HCT116 (cell line): Measurements from ENCODE around the gene CACNA1C. TPM values are rescaled to one million over a fixed set of nuclear protein-coding genes. Genes with fewer than 3 reads are reported as not detected.

Experiments used
- ATAC-seq: fragments of 200-7000 bp; cut with Tn5 transposase; 2 replicates; pipeline ENCODE4 v1.9.1; 2020; ENCODE audit warnings: mild to moderate bottlenecking, moderate library complexity
- BruUV-seq: library from RNA; stranded (reverse); fragments of 400-500 nt; replicated peaks from 2 replicates; lab custom pipeline; 2021; lab: Mats Ljungman, UMichigan
- CTCF ChIA-PET: fragments of 300-600 bp; sonication (Branson Sonifier 250); formaldehyde crosslinking; loops from one replicate; lab custom pipeline; 2021; ENCODE audit warnings: antibody characterized with exemption; lab: Charles Lee
- POLR2A ChIA-PET: fragments of 300-600, 350-600 bp; sonication (Branson Sonifier 250); formaldehyde crosslinking; loops from one replicate; lab custom pipeline; 2021; ENCODE audit warnings: antibody characterized with exemption; lab: Charles Lee
- RAD21 ChIA-PET, 2 experiments: fragments of 300-600 bp; sonication (Branson Sonifier 250); formaldehyde crosslinking; loops; one replicate each; lab custom pipeline; 2023; ENCODE audit warnings: low total read pairs in 2 of 2; ENCODE audit not compliant: uncharacterized antibody in 2 of 2, unreplicated experiment in 2 of 2, low non-redundant PET in 1 of 2; lab: Charles Lee
- DNase-seq: peaks from one replicate; pipeline ENCODE4 v3.0.0-alpha.2; 2010; ENCODE audit warnings: low read depth, low spot score
- H2AFZ ChIP-seq: fragments of 200-600 bp; shearing (Covaris generic), sonication (generic); 2 replicates; pipeline ENCODE4 v1.6.1; 2017; ENCODE audit warnings: low read depth, mixed run types, mixed read lengths, antibody characterized with exemption, low read length; ENCODE audit not compliant: poor library complexity, severe bottlenecking
- H3K27ac ChIP-seq: 2 replicates; pipeline ENCODE4 v1.5.1; 2012; ENCODE audit warnings: low read depth, low read length
- H3K27me3 ChIP-seq: fragments of 200-600 bp; sonication (generic); 2 replicates; pipeline ENCODE4 v1.6.1; 2016; ENCODE audit warnings: mixed run types, low read length, mixed read lengths; ENCODE audit not compliant: insufficient read depth
- H3K36me3 ChIP-seq, 2 experiments: fragments of 200-500 bp in 1 of 2; fragments of 200-600 bp in 1 of 2; sonication (Bioruptor generic) in 1 of 2; sonication (generic) in 1 of 2; 2 replicates each; pipeline versions ENCODE4 v1.5.1 to v1.6.1; 2014 to 2016; ENCODE audit warnings: low read length in 2 of 2, inconsistent platforms in 1 of 2, mixed read lengths in 1 of 2, mixed run types in 1 of 2; ENCODE audit not compliant: insufficient read depth in 2 of 2, control insufficient read depth in 1 of 2
- H3K4me1 ChIP-seq, 2 experiments: fragments of 200-600 bp in 1 of 2; sonication (generic) in 1 of 2; 2 replicates each; pipeline versions ENCODE4 v1.5.1 to v1.6.1; 2012 to 2017; ENCODE audit warnings: low read length in 2 of 2, inconsistent platforms in 1 of 2, mild to moderate bottlenecking in 1 of 2, mixed read lengths in 1 of 2, mixed run types in 1 of 2, moderate library complexity in 1 of 2; ENCODE audit not compliant: insufficient read depth in 2 of 2, control insufficient read depth in 1 of 2
- H3K4me2 ChIP-seq: fragments of 200-600 bp; sonication (generic); 2 replicates; pipeline ENCODE4 v1.6.1; 2017; ENCODE audit warnings: mixed run types, low read length, mixed read lengths
- H3K4me3 ChIP-seq, 2 experiments: fragments of 200-600 bp in 1 of 2; sonication (generic) in 1 of 2; replicated peaks in 1 of 2; 2 replicates each; pipeline ENCODE4 v1.5.1; 2011 to 2016; ENCODE audit warnings: low read length in 2 of 2, control low read depth in 1 of 2, low read depth in 1 of 2, mild to moderate bottlenecking in 1 of 2, mixed read lengths in 1 of 2, mixed run types in 1 of 2
- H3K79me2 ChIP-seq: fragments of 200-600 bp; sonication (generic); 2 replicates; pipeline ENCODE4 v1.6.1; 2017; ENCODE audit warnings: mild to moderate bottlenecking, mixed run types, low read length, moderate library complexity, mixed read lengths; ENCODE audit not compliant: insufficient read depth
- H3K9ac ChIP-seq: fragments of 200-600 bp; sonication (generic); 2 replicates; pipeline ENCODE4 v1.6.1; 2016; ENCODE audit warnings: low read length, mixed read lengths
- H3K9me2 ChIP-seq: fragments of 200-600 bp; sonication (generic), shearing (Covaris generic); 2 replicates; pipeline ENCODE4 v1.6.1; 2017; ENCODE audit warnings: mixed run types, mild to moderate bottlenecking, moderate library complexity; ENCODE audit not compliant: insufficient read depth
- H3K9me3 ChIP-seq, 2 experiments: fragments of 200-500 bp in 1 of 2; fragments of 200-600 bp in 1 of 2; sonication (Bioruptor generic) in 1 of 2; sonication (generic) in 1 of 2; 2 replicates each; pipeline ENCODE4 v1.6.1; 2014 to 2017; ENCODE audit warnings: low read length in 2 of 2, mixed read lengths in 2 of 2, inconsistent platforms in 1 of 2, low read depth in 1 of 2, mild to moderate bottlenecking in 1 of 2, mixed run types in 1 of 2, moderate library complexity in 1 of 2; ENCODE audit not compliant: control insufficient read depth in 1 of 2, insufficient read depth in 1 of 2
- H4K20me1 ChIP-seq: fragments of 200-600 bp; sonication (generic), shearing (Covaris generic); 2 replicates; pipeline ENCODE4 v1.6.1; 2017; ENCODE audit warnings: mixed run types, mild to moderate bottlenecking, moderate library complexity; ENCODE audit not compliant: insufficient read depth
- CBX3 ChIP-seq: IDR thresholded peaks from 2 replicates; pipeline ENCODE4 v1.6.1; 2012; ENCODE audit warnings: low read depth
- CEBPB ChIP-seq: IDR thresholded peaks from 2 replicates; pipeline ENCODE4 v1.6.1; 2012; ENCODE audit warnings: low read depth
- CTCF ChIP-seq, 3 experiments: fragments of 200-600 bp in 1 of 3; sonication (generic) in 1 of 3; IDR thresholded peaks in 2 of 3; conservative IDR thresholded peaks in 1 of 3; 2 replicates each; pipeline ENCODE4 v1.5.1; 2012 to 2017; ENCODE audit warnings: low read depth in 2 of 3, low read length in 2 of 3, antibody characterized with exemption in 1 of 3, borderline replicate concordance in 1 of 3, control low read depth in 1 of 3, mild to moderate bottlenecking in 1 of 3, mixed read lengths in 1 of 3, mixed run types in 1 of 3, moderate library complexity in 1 of 3; ENCODE audit not compliant: insufficient read depth in 1 of 3
- EZH2 ChIP-seq: fragments of 200-600 bp; sonication (generic); IDR thresholded peaks from 2 replicates; pipeline ENCODE4 v1.6.1; 2017; ENCODE audit warnings: antibody characterized with exemption, mixed run types
- EZH2phosphoT487 ChIP-seq: fragments of 200-600 bp; IDR thresholded peaks from 2 replicates; pipeline ENCODE4 v1.6.1; 2018; ENCODE audit warnings: antibody characterized with exemption, borderline replicate concordance
- FOSL1 ChIP-seq: IDR thresholded peaks from 2 replicates; pipeline ENCODE4 v1.6.1; 2012; ENCODE audit warnings: low read depth
- POLR2AphosphoS5 ChIP-seq: IDR thresholded peaks from 2 replicates; pipeline ENCODE4 v1.6.1; 2011; ENCODE audit warnings: mild to moderate bottlenecking, low read depth, low read length, moderate library complexity
- RAD21 ChIP-seq: IDR thresholded peaks from 2 replicates; pipeline ENCODE4 v1.6.1; 2012; ENCODE audit warnings: low read depth, mild to moderate bottlenecking
- REST ChIP-seq: IDR thresholded peaks from 2 replicates; pipeline ENCODE4 v1.6.1; 2012; ENCODE audit warnings: low read depth
- SIN3A ChIP-seq: IDR thresholded peaks from 2 replicates; pipeline ENCODE4 v1.6.1; 2012; ENCODE audit warnings: low read depth
- SP1 ChIP-seq: IDR thresholded peaks from 2 replicates; pipeline ENCODE4 v1.6.1; 2012; ENCODE audit warnings: low read depth
- SRF ChIP-seq: IDR thresholded peaks from 2 replicates; pipeline ENCODE4 v1.6.1; 2012; ENCODE audit warnings: low read depth
- ZFX ChIP-seq: fragments of 450-650 bp; IDR thresholded peaks from 2 replicates; pipeline ENCODE4 v1.6.1; 2017
- intact Hi-C: fragments of 100-400 bp; cut with micrococcal nuclease; formaldehyde crosslinking; loops from 2 replicates; pipeline ENCODE4 v1.10.0; 2022
- total RNA-seq: library from RNA; stranded (reverse); gene quantifications from one replicate; pipeline ENCODE4 v1.2.1, GENCODE V29; 2021; ENCODE audit not compliant: unreplicated experiment
- TF ChIP-seq, protein P1 (sequence below): IDR thresholded peaks from 2 replicates; pipeline ENCODE4 v1.6.1; 2012

The CACNA1C gene
- total RNA-seq, 1 experiment from 2014 or later: 0.05 TPM

DNA sequence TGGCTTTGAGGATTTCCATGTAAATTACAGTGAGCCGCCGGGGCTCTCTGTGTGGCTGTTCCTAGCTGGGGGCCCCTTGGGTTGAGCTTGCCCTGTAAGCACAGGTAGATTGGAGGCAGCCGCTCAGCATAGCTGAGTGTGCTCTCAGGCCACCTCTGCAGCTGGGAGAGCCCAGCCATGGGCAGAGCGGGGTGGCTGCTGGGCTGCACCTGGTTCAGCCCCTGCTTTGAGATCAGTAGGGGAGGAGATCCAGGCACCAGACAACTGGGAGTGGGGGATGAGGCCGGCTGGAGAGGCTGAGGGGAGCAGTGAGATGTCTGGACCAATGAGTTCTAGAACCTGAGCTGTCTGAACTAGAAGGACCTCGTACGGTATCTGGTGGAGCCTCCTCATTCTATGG lies 44.8 kb downstream of the CACNA1C start:
- H3K36me3 ChIP-seq: no peaks in the 10 kb centered on the region

More for the DNA sequence above, 44.8 kb downstream of the CACNA1C start:
- Histone ChIP-seq H3K4me2 (no peak overlapping the region), H3K9me3 (no peaks in the 10 kb centered on the region), H3K79me2 (no peaks in the 10 kb centered on the region), H3K9ac (no peak overlapping the region), H3K4me1 (no peaks in the 10 kb centered on the region), H4K20me1 (no peaks in the 10 kb centered on the region), H3K27me3 (no peaks in the 10 kb centered on the region), H3K9me2 (no peaks in the 10 kb centered on the region), H2AFZ (no peak overlapping the region), H3K4me3 (no peak overlapping the region), H3K27ac (no peak overlapping the region)
- ATAC-seq (no peak), DNase-seq (no peak)
- ChIA-PET CTCF (no interaction called here), RAD21 (no interaction called here), POLR2A (no interaction called here)
- intact Hi-C loops: no loop called here
- TF ChIP-seq EZH2: no peak
- no peak for TF ChIP-seq EZH2phosphoT487
- TF ChIP-seq FOSL1: no peak
- TF ChIP-seq, protein P1, sequence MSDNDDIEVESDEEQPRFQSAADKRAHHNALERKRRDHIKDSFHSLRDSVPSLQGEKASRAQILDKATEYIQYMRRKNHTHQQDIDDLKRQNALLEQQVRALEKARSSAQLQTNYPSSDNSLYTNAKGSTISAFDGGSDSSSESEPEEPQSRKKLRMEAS: no peak
- no peak for TF ChIP-seq ZFX
- TF ChIP-seq SP1: no peak
- TF ChIP-seq POLR2AphosphoS5: no peak
- TF ChIP-seq CTCF (IDR thresholded peaks at IDR 0.05 in 2 of 3, conservative IDR thresholded peaks at IDR 0.05 in 1 of 3; ENCODE audit: borderline replicate concordance in 1 of 3, insufficient read depth in 1 of 3, low read depth in 2 of 3, low read length in 2 of 3): no peak
- TF ChIP-seq REST: no peak
- TF ChIP-seq SIN3A: no peak
- TF ChIP-seq SRF: no peak
- TF ChIP-seq CEBPB: no peak
- no peak for TF ChIP-seq RAD21
- no peak for TF ChIP-seq CBX3
- BruUV-seq: no TSS peak
